HEK293 (cell line): ENCODE results near the gene MSANTD4.

Experiments used
- CTCF ChIA-PET: fragments of 350-600 bp; formaldehyde crosslinking; extraction: SDS; loops from one replicate; lab custom pipeline; 2021; ENCODE audit warnings: antibody characterized with exemption; lab: Yijun Ruan, JAX
- POLR2A ChIA-PET: fragments of 300-600 bp; formaldehyde crosslinking; extraction: SDS; loops from one replicate; lab custom pipeline; 2020; ENCODE audit warnings: antibody characterized with exemption, inconsistent platforms; lab: Yijun Ruan, JAX
- H3K27ac ChIP-seq: fragments of 200-500 bp; sonication (Bioruptor generic); 2 replicates; pipeline ENCODE4 v1.5.1; 2014; ENCODE audit warnings: low read depth, low read length, control low read depth, inconsistent platforms; ENCODE audit errors: extremely low read depth
- H3K36me3 ChIP-seq, 2 experiments: fragments of 200-500 bp in 1 of 2; sonication (Bioruptor generic) in 1 of 2; 1 replicate in 1 of 2; 2 replicates in 1 of 2; pipeline ENCODE4 v1.5.1; 2014 to 2017; ENCODE audit warnings: inconsistent platforms in 2 of 2, low read length in 2 of 2; ENCODE audit not compliant: control insufficient read depth in 2 of 2, insufficient read depth in 1 of 2
- H3K4me1 ChIP-seq: fragments of 200-500 bp; sonication (Bioruptor generic); 2 replicates; pipeline ENCODE4 v1.5.1; 2014; ENCODE audit warnings: mild to moderate bottlenecking, low read length, inconsistent platforms; ENCODE audit not compliant: control insufficient read depth, insufficient read depth
- H3K4me3 ChIP-seq: 2 replicates; pipeline ENCODE4 v1.5.1; 2011; ENCODE audit warnings: low read depth, mild to moderate bottlenecking, control low read depth, low read length, moderate library complexity
- H3K9me3 ChIP-seq: fragments of 200-500 bp; sonication (Bioruptor generic); 2 replicates; pipeline ENCODE4 v1.5.1; 2014; ENCODE audit warnings: low read depth, low read length, inconsistent platforms; ENCODE audit not compliant: control insufficient read depth, insufficient read depth
- BCL11B ChIP-seq: fragments of 450-650 bp; formaldehyde crosslinking; IDR thresholded peaks from 2 replicates; pipeline ENCODE4 v1.5.1; 2016; ENCODE audit warnings: low read depth, missing biosample characterization, missing genetic modification characterization
- INSM2 ChIP-seq: fragments of 450-650 bp; formaldehyde crosslinking; IDR thresholded peaks from 2 replicates; pipeline ENCODE4 v1.5.1; 2016; ENCODE audit warnings: missing biosample characterization, missing genetic modification characterization
- PRDM6 ChIP-seq: fragments of 450-650 bp; formaldehyde crosslinking; IDR thresholded peaks from 2 replicates; pipeline ENCODE4 v1.5.1; 2017; ENCODE audit warnings: missing biosample characterization, missing genetic modification characterization
- SALL2 ChIP-seq: fragments of 450-650 bp; formaldehyde crosslinking; IDR thresholded peaks from 2 replicates; pipeline ENCODE4 v1.5.0; 2017; ENCODE audit warnings: missing biosample characterization, mild to moderate bottlenecking, missing genetic modification characterization, borderline replicate concordance
- SCRT2 ChIP-seq: fragments of 450-650 bp; formaldehyde crosslinking; IDR thresholded peaks from 2 replicates; pipeline ENCODE4 v1.5.1; 2016; ENCODE audit warnings: missing biosample characterization, missing genetic modification characterization
- ZBTB49 ChIP-seq: fragments of 450-650 bp; formaldehyde crosslinking; IDR thresholded peaks from 2 replicates; pipeline ENCODE4 v1.5.1; 2016; ENCODE audit warnings: missing biosample characterization, missing genetic modification characterization, low read depth
- ZFHX2 ChIP-seq: fragments of 450-650 bp; formaldehyde crosslinking; conservative IDR thresholded peaks from 2 replicates; pipeline ENCODE4 v1.5.1; 2016; ENCODE audit warnings: missing biosample characterization, missing genetic modification characterization
- ZFP41 ChIP-seq: fragments of 450-650 bp; formaldehyde crosslinking; IDR thresholded peaks from 2 replicates; pipeline ENCODE4 v1.5.1; 2016; ENCODE audit warnings: missing biosample characterization, missing genetic modification characterization, borderline replicate concordance
- ZNF266 ChIP-seq: fragments of 450-650 bp; formaldehyde crosslinking; IDR thresholded peaks from 2 replicates; pipeline ENCODE4 v1.5.1; 2016; ENCODE audit warnings: missing biosample characterization, missing genetic modification characterization, low read depth
- ZNF311 ChIP-seq: fragments of 450-650 bp; formaldehyde crosslinking; IDR thresholded peaks from 2 replicates; pipeline ENCODE4 v1.5.1; 2017; ENCODE audit warnings: missing biosample characterization, missing genetic modification characterization, borderline replicate concordance
- ZNF362 ChIP-seq: fragments of 450-650 bp; formaldehyde crosslinking; IDR thresholded peaks from 2 replicates; pipeline ENCODE4 v1.5.1; 2016; ENCODE audit warnings: missing biosample characterization, missing genetic modification characterization
- ZNF514 ChIP-seq: fragments of 450-650 bp; formaldehyde crosslinking; IDR thresholded peaks from 2 replicates; pipeline ENCODE4 v1.5.1; 2016; ENCODE audit warnings: missing biosample characterization, missing genetic modification characterization
- ZNF549 ChIP-seq: fragments of 450-650 bp; IDR thresholded peaks from 2 replicates; pipeline ENCODE4 v1.5.1; 2018; ENCODE audit warnings: missing biosample characterization, missing genetic modification characterization, mild to moderate bottlenecking, inconsistent platforms, moderate library complexity
- ZNF555 ChIP-seq: fragments of 450-650 bp; formaldehyde crosslinking; conservative IDR thresholded peaks from 2 replicates; pipeline ENCODE4 v1.5.1; 2017; ENCODE audit warnings: missing biosample characterization, mild to moderate bottlenecking, missing genetic modification characterization, inconsistent platforms
- ZNF677 ChIP-seq: fragments of 450-650 bp; IDR thresholded peaks from 2 replicates; pipeline ENCODE4 v1.5.0; 2018; ENCODE audit warnings: missing biosample characterization, mild to moderate bottlenecking, missing genetic modification characterization, moderate library complexity
- ZNF701 ChIP-seq: fragments of 450-650 bp; formaldehyde crosslinking; IDR thresholded peaks from 2 replicates; pipeline ENCODE4 v1.5.1; 2016; ENCODE audit warnings: missing biosample characterization, missing genetic modification characterization
- ZNF768 ChIP-seq: fragments of 450-650 bp; formaldehyde crosslinking; IDR thresholded peaks from 2 replicates; pipeline ENCODE4 v1.5.1; 2018; ENCODE audit warnings: missing biosample characterization, mild to moderate bottlenecking, missing genetic modification characterization
- ZNF830 ChIP-seq: fragments of 450-650 bp; IDR thresholded peaks from 2 replicates; pipeline ENCODE4 v1.5.0; 2018; ENCODE audit warnings: missing biosample characterization, missing genetic modification characterization, low read depth, mild to moderate bottlenecking, moderate library complexity
- ZNF843 ChIP-seq: fragments of 450-650 bp; formaldehyde crosslinking; IDR thresholded peaks from 2 replicates; pipeline ENCODE4 v1.5.1; 2016; ENCODE audit warnings: missing biosample characterization, missing genetic modification characterization
- ZSCAN16 ChIP-seq: fragments of 450-650 bp; formaldehyde crosslinking; IDR thresholded peaks from 2 replicates; pipeline ENCODE4 v1.5.1; 2016; ENCODE audit warnings: missing biosample characterization, missing genetic modification characterization
- ZSCAN23 ChIP-seq: fragments of 450-650 bp; formaldehyde crosslinking; IDR thresholded peaks from 2 replicates; pipeline ENCODE4 v1.5.1; 2016; ENCODE audit warnings: missing biosample characterization, missing genetic modification characterization
- ZXDB ChIP-seq: fragments of 450-650 bp; formaldehyde crosslinking; IDR thresholded peaks from 2 replicates; pipeline ENCODE4 v1.5.1; 2016; ENCODE audit warnings: missing biosample characterization, missing genetic modification characterization

MSANTD4 gene

GRCh38 chr11:106047631-106048030, 25.6 kb upstream of the MSANTD4 start:
- POLR2A ChIA-PET = no interaction called here
- TF ChIP-seq ZXDB (tag by site-specific recombination) = no peak
- TF ChIP-seq ZFP41 = no peak
- TF ChIP-seq ZSCAN16 (tag by site-specific recombination) = no peak
- no peak for TF ChIP-seq BCL11B (tag by site-specific recombination)
- TF ChIP-seq ZNF768 (tag by site-specific recombination) = no peak
- TF ChIP-seq ZNF555 (tag by site-specific recombination) = no peak
- no peak for TF ChIP-seq ZNF830 (tag by site-specific recombination)
- TF ChIP-seq ZBTB49 = no peak
- TF ChIP-seq ZNF843 (tag by site-specific recombination) = no peak
- TF ChIP-seq ZNF677 (tag by site-specific recombination) = no peak
- no peak for TF ChIP-seq PRDM6 (tag by site-specific recombination)
- TF ChIP-seq ZNF549 (tag by site-specific recombination) = no peak
- no peak for TF ChIP-seq ZFHX2 (tag by site-specific recombination)
- Histone ChIP-seq H3K27ac (no peak overlapping the region), H3K4me3 (no peak overlapping the region), H3K4me1 (no peaks in the 10 kb centered on the region), H3K9me3 (no peaks in the 10 kb centered on the region), H3K36me3 (no peaks in the 10 kb centered on the region)
- CTCF ChIA-PET = no interaction called here

- no peaks in the 10 kb centered on the region for H3K9me3 ChIP-seq
- POLR2A ChIA-PET = no interaction called here
- H3K36me3 ChIP-seq = no peaks in the 10 kb centered on the region
- H3K4me3 ChIP-seq = no peak overlapping the region
- H3K27ac ChIP-seq = no peak overlapping the region
- H3K4me1 ChIP-seq = no peaks in the 10 kb centered on the region
- CTCF ChIA-PET = no interaction called here
- TF ChIP-seq ZNF514 (tag by site-specific recombination) (no peak), ZXDB (tag by site-specific recombination) (no peak), SCRT2 (tag by site-specific recombination) (no peak), ZNF701 (tag by site-specific recombination) (no peak), ZNF311 (no peak), ZNF362 (tag by site-specific recombination) (no peak), INSM2 (tag by site-specific recombination) (no peak), SALL2 (tag by site-specific recombination) (no peak), ZNF266 (no peak), ZSCAN23 (tag by site-specific recombination) (no peak)
- TF ChIP-seq, all 188 proteins: peak for 0
Measured at GRCh38 chr11:106043540-106043939, 21.5 kb upstream of the MSANTD4 start.
